Mesothelial cell of epicardium (in vitro differentiated cells): Measurements from ENCODE around the gene IL3. TPM values are rescaled to one million over a fixed set of nuclear protein-coding genes. Genes with fewer than 3 reads are reported as not detected.

ENCODE experiments used
- DNase-seq, 2 experiments: peaks; one replicate each; pipeline ENCODE4 v3.0.0; 2021; ENCODE audit warnings: low spot score in 2 of 2; ENCODE audit not compliant: unreplicated experiment in 2 of 2
- H3K27ac Mint-ChIP-seq: 2 replicates; pipeline ENCODE4 v1.8.0; 2021; ENCODE audit warnings: mixed read lengths
- H3K27me3 Mint-ChIP-seq: 2 replicates; pipeline ENCODE4 v1.8.0; 2021; ENCODE audit warnings: low read depth, mixed read lengths
- H3K36me3 Mint-ChIP-seq: 2 replicates; pipeline ENCODE4 v1.8.0; 2021; ENCODE audit warnings: mixed read lengths
- H3K4me1 Mint-ChIP-seq: 2 replicates; pipeline ENCODE4 v1.8.0; 2021; ENCODE audit warnings: mixed read lengths
- H3K4me3 Mint-ChIP-seq: 2 replicates; pipeline ENCODE4 v1.8.0; 2021; ENCODE audit warnings: mild to moderate bottlenecking, moderate library complexity, mixed read lengths
- H3K9me3 Mint-ChIP-seq: 2 replicates; pipeline ENCODE4 v1.8.0; 2021; ENCODE audit warnings: mixed read lengths
- total RNA-seq: library from RNA; stranded (reverse); gene quantifications from 3 replicates; pipeline ENCODE4 v1.2.1, GENCODE V29; 2021
- TF ChIP-seq, protein P1 (sequence below): fragments of 200-600 bp; sonication (generic); IDR thresholded peaks from one replicate; pipeline ENCODE4 v1.5.0; 2021; ENCODE audit warnings: antibody characterized with exemption; ENCODE audit not compliant: unreplicated experiment

IL3 gene
- total RNA-seq, 1 donor from 2014 or later, result not detected

DNA sequence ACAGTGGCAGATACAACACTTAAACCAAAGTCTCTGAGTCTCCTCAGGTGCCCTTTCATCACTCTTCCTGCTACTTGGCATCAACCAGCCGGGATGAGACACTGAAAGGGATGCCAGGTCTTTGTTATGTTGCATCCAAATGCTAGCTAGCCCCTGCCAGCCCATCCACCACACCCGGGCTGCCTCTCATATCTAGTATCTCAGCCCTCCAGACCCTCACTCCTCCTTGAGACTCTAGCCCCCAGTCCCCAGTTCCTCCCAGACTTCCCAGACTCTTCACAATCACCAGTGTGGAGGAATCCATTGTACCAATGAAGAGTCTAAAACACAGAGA lies 34.6 kb downstream of the IL3 start:
- TF ChIP-seq, protein P1, sequence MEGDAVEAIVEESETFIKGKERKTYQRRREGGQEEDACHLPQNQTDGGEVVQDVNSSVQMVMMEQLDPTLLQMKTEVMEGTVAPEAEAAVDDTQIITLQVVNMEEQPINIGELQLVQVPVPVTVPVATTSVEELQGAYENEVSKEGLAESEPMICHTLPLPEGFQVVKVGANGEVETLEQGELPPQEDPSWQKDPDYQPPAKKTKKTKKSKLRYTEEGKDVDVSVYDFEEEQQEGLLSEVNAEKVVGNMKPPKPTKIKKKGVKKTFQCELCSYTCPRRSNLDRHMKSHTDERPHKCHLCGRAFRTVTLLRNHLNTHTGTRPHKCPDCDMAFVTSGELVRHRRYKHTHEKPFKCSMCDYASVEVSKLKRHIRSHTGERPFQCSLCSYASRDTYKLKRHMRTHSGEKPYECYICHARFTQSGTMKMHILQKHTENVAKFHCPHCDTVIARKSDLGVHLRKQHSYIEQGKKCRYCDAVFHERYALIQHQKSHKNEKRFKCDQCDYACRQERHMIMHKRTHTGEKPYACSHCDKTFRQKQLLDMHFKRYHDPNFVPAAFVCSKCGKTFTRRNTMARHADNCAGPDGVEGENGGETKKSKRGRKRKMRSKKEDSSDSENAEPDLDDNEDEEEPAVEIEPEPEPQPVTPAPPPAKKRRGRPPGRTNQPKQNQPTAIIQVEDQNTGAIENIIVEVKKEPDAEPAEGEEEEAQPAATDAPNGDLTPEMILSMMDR, result no peak
- Mint-ChIP-seq H3K36me3 (no peaks in the 10 kb centered on the region), H3K4me3 (no peak overlapping the region), H3K27ac (no peak overlapping the region), H3K4me1 (no peaks in the 10 kb centered on the region), H3K27me3 (peaks cover 2% of the 10 kb centered on the region), H3K9me3 (no peaks in the 10 kb centered on the region)
- no peak for DNase-seq

DNA sequence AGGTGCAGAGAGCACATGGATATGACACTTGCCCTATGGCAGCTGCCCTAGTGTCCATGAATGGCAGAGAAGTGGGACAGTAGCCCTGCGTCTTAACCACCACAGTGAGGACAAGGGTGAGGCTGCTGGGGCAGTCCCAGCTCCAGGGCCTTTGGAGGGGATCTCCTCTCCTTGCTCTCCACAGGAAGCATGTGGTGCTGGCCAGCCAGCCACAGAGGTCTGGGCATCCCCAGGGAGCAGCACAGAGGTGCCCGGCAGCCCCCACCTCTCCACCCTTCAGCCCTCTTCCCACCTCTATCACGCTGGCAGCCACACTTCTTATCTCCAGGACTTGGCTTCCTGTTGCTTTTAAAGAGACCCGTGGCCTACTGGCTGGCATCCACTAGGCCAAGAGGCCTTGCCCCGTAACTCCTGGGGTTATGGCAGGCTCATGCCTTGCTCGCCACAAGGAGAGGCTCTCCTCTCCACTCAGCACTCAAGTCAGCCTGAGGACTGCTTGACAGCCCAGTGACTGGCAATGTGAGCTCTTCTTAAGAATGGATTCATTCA lies 35.0 kb downstream of the IL3 start:
- DNase-seq, result no peak
- Mint-ChIP-seq H3K4me3 (no peak overlapping the region), H3K9me3 (no peaks in the 10 kb centered on the region), H3K27me3 (peaks cover 5% of the 10 kb centered on the region), H3K36me3 (no peaks in the 10 kb centered on the region), H3K4me1 (no peaks in the 10 kb centered on the region), H3K27ac (no peak overlapping the region)
- TF ChIP-seq, protein P1, result no peak

DNA sequence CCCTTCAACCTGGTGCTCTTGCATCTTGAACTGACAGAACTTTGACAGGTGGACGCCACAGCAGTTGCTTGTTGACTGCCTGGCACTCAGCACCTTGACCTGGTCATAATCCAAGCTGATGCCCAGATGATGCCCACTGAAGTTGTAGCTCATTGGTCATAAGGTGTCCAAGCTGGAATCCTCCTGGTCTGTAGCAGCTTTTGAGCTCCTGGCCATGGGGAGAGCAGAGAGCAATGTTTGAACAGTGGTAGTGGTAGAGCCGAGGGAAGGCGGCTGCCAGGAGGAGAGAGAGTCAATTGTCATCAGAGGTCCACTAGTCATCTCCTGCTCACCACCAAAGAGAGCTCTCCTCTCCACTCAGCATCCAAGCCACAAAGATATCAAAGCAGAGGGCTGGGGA lies 36.4 kb downstream of the IL3 start:
- Mint-ChIP-seq H3K36me3 (no peaks in the 10 kb centered on the region), H3K27ac (no peak overlapping the region), H3K4me1 (no peaks in the 10 kb centered on the region), H3K9me3 (no peaks in the 10 kb centered on the region), H3K27me3 (peaks cover 5% of the 10 kb centered on the region), H3K4me3 (no peak overlapping the region)
- DNase-seq, result no peak
- TF ChIP-seq, protein P1, result no peak

DNA sequence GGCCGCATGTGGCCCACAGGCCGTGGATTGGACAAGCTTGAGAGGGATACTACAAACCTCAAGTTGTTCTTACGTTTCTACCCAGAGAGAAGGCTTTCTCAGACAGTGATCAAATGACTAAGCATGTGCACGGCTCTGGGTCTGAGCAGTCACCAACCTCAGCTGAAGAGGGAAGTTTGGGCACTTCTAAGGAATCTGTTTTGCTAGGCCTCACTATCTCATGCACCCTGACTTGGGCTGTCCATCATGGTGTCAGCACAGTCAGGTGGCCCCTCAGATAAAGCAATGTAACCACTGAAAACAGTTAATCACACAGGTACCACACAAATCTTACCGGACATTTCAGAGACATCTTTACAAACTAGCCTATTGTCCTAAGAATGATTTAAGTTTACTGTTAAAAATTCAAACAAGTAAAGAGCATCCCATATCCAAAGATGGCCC lies 37.7 kb downstream of the IL3 start:
- no peak for DNase-seq
- H3K4me3 Mint-ChIP-seq, result no peak overlapping the region
- H3K27me3 Mint-ChIP-seq, result peaks cover 5% of the 10 kb centered on the region
- TF ChIP-seq, protein P1, result no peak
- no peak overlapping the region for H3K27ac Mint-ChIP-seq
- H3K9me3 Mint-ChIP-seq, result no peaks in the 10 kb centered on the region
- H3K4me1 Mint-ChIP-seq, result no peaks in the 10 kb centered on the region
- H3K36me3 Mint-ChIP-seq, result no peaks in the 10 kb centered on the region

DNA sequence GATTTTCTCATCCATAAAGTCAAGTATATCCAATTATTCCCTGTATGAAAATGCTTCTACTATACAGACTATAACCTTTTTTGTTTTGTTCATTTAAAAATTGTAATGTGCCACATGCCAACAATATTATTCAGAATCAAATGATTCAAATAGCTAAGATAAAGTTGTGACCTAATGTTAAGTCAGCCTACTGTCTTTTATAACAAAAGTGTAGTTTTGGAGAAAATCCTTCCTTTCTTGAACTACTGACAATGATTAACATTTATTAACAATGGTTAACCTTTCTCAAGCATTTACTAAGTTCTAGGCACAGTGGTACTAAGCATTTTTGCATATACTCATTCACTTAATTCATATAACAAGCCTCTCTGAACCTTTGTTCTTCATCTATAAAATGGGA lies 38.2 kb downstream of the IL3 start:
- Mint-ChIP-seq H3K4me1 (peaks cover 3% of the 10 kb centered on the region), H3K4me3 (no peak overlapping the region), H3K9me3 (no peaks in the 10 kb centered on the region), H3K36me3 (no peaks in the 10 kb centered on the region), H3K27me3 (peaks cover 5% of the 10 kb centered on the region), H3K27ac (no peak overlapping the region)
- TF ChIP-seq, protein P1, result no peak
- no peak for DNase-seq
